HG02981 (cell line): ENCODE results near the gene NAP1L4.

Source experiments
- ATAC-seq: cut with Tn5 transposase; IDR thresholded peaks from one replicate; pipeline ENCODE4 v1.9.1; 2021; ENCODE audit warnings: mild to moderate bottlenecking, moderate library complexity; ENCODE audit not compliant: unreplicated experiment

Gene NAP1L4

DNA sequence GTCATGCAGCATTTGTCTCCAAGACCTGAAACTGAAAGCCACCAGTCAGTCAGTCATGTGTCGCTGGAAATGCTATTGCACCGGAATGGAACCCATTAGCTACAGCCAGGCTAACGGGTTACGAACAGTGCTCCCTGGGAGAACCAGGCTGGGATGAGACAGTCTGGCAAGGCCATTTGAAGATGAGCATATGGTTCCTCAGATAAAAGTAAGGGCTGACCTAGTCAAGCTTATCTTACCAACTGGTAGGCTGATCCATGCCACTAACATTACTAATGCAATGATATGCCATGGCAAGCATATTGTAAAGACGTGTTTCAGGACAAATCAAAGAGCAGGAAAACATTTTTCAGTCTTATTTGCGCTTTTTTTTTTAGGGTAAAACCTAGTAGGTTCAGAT lies 28.4 kb downstream of the NAP1L4 start:
- no peak for ATAC-seq

DNA sequence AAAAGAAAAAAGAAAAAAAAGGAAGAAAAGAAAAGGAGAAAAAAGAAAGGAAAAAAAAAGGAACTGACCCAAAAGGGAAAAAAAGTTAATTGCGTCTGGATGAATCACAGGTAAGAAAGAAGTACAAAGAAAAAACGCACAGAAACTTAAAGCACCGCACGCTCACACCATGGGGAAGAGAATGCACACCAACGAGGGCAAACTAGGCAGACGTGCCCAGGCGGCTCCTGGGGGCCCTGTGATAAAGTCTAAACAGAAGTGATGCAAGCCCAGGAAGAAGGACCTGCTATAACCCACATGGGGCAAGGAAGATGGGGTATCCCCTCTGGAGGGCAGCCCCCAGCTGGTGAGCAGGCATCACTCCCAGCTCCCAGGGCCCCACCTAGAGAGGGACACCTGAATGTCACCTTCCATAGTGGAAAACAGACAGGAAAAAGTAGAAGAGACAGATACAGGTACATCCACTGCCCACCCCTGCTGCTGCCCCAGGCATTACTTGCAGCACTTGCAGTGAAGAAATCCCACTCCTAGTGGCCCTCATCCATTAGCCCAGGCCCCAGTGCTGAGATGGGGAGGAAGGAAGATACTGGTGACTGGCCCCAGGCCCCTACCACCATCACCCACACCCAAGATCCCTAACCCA lies 28.9 kb downstream of the NAP1L4 start:
- ATAC-seq, result no peak

DNA sequence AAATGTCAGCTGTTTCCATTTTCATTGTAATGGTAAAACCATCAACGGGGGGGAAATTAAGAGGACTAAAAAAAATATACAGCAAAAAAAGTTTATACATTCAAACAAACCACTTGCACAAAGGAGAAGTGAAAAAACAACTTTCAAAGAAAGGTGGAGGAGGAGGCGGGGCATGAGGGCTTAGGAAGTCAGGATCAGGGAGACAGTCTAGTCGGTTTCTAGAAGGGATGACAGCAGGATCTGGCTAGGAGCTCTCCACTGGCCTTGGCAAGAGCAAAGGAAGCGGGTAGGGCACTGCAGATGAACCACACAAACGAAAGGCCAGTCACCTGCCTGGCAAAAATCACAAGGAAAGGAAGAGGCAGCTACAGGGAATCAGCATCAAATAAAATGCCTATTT lies 31.0 kb downstream of the NAP1L4 start:
- no peak for ATAC-seq

DNA sequence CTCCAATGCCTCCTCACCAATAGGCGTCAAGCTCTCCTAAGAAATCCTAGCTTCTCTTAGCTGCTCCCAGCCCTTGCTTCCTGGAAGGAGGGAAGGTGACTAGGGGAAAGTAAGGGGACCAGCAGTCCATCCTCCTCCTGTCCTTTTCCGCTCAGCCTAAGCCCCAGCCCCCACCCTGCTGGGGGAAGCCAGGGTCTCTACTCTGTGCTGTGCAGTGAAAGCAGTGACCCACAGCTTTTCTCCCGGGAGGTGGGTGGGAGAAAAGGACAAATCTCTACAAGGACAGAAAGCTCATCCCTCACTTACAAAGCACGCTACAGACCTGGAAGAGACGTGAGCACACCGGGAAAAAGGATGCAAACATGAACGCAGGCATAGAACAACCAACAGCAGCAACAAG lies 32.0 kb downstream of the NAP1L4 start:
- no peak for ATAC-seq

DNA sequence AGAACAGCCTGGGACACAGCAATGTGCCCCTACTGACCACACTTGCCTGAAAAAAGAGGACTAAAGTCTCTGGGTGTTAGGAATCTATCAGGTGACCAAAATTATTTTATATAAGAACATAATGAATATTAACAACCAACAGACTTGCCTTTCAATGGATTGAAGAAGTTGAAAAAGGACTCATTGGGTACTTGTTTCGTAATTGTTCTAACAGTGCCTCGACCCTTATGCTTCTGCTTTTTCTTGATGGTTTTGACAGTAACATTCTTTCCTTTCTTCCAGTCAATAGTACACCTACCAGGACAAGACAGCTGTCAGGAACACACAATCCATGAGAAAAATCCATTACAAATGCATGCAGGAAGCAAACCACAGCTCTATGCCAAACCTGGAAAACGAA lies 33.9 kb downstream of the NAP1L4 start:
- ATAC-seq, result no peak

DNA sequence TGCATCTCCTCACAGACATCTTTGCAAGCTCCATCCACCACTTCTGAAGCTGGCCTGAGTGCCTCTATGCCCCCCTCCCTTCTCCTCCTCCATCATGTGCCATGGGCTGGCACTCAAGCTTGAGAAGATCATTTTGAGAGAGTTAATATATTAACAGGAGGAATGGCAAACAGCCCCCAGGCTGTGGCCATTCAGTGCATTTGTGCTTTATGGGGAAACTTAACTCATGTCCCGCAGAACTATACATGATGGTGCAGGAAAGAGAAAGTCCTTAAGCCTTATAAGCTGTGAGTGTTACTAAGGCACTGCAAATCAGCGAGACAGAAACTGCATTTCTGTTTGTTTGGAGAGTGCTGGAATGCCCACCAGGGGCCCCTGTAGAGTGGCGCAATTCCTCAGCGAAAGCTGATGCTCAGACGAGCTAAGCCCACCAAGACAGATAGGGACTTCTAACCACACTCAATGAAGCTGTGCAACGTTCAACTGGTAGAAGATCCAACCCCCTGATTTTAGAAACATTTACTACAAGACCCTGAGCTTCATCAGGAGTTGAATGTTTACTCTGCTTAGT lies 36.1 kb downstream of the NAP1L4 start:
- no peak for ATAC-seq

DNA sequence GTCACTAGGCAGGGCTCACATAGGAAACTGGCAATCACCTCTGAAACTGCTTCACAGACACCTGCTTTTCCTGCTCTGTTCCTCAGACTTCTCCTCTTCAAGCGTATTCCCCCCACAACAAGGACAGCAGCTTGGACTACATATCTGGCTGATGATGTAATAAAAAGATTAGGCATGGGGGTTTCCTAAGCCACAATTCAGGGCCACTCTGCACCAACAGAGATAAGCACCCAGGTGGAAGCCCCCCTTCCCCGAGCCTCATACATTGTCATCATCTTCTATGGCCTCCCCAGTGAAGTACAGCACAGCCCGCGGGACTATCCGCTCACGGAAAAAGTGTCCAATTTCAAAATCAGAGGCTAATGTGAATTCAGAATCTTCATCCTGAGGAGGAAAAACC lies 37.9 kb downstream of the NAP1L4 start:
- ATAC-seq, result no peak

DNA sequence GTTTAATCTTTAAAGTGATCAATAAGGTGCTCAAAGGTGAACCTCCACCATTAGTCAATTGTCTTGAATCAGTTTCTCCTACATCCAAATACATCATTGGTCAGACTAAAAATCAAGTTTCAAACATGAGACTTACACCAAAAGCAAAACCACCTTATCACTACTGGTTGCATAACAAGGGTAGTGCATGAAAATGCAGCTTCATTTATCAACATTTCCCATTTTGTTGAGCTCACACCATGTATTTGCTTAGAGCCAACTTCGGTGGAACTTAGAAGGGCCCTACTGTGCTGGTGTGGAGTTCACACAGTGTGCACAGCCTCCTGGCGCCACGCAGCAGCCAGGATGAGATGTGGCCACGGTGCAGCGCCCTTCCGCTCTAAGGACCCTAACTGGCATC lies 39.8 kb downstream of the NAP1L4 start:
- ATAC-seq, result no peak

DNA sequence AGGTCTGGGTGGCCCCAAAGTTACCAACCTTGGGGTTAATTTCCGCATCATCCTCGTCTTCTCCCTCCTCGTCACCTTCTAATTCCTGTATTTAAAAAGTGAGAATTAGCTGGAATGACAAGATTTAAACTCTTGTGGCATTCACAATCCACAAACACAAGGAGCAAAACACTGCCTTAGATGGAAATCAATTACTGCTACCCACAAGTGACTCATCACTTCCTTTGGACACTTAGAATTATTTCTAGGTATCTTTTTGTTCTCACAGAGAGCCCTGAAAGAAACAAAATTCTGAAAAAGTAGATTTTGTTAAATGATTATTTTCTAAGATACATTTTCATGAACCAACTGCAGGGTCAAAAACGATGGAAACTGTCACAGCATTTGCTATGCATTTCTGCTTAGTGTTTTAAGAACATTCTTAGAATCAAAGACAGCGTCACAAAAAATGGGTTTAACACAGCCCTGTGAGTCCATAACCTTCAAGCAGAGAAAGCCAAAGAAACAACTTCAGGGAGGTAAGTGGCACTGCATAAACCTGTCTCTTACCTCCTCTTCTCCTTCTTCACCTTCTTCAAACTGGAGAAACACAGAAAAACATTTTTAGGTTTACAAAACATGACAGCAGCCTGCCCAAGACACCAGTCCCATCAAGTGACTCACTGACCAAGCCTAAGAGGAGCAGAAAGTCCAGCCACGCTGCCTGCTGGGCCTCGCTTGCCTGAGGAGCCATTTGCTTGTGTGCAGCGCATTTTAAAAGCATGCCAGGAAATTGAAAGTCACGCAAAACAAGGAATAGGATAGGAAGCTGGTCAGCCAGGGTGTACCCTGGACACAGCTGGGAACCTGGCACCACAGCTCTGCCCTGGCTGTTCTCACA lies 40.7 kb downstream of the NAP1L4 start:
- no peak for ATAC-seq

DNA sequence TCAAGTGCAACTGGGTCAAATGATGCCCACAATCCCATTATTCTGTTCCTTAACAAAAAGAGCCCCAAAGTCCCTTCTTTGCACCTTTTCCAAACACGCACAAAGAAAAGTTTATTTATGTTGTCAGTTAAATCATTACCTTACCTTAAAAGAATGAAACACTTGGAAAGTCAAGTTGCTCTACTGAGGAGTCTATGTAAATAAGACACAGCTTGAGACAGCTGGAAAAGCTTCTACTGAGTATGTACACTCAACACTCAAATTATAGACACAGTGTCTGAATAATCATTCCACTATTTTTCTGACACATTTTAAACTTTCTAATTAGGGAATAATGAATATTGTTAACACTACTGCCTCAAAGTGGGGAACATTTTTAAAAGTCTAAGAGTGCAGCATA lies 41.3 kb downstream of the NAP1L4 start:
- no peak for ATAC-seq

DNA sequence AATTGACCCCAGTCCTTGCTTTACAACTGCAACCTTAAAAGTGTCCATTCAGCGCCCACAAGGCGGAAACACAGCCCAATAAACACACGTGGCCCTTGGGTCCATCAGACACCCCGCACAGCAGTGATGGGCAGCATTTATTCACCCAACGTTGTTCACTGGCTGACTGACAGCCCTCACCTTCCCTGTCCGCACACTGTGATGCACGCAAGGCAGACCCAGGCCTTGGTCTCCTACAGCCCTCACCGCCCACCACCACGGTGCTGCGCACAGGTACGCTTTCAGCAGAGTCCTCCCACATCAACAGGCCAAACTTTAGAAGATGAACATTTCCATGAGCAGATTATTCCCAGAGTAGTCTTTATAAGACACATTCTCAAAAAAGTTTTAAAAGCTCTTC lies 42.2 kb downstream of the NAP1L4 start:
- no peak for ATAC-seq

DNA sequence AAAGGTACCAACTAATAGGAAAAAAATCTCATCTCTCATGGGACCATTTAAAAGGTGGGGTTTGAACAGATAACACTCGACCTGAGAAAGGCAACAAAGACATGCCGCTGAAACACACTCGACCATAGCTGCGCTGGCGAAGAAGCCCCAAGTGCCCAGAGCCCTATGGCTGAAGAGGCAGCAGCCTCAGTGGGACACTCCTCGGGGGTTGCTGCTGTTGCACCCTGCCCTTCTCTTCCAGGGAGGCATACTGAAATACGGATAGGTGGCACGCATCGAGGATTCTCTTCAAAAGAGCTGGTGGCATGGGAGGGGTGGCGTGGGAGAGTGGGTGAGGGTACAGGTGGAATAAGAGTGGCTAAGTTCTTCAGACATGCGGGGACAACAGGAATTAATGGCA lies 44.4 kb downstream of the NAP1L4 start:
- ATAC-seq, result no peak

DNA sequence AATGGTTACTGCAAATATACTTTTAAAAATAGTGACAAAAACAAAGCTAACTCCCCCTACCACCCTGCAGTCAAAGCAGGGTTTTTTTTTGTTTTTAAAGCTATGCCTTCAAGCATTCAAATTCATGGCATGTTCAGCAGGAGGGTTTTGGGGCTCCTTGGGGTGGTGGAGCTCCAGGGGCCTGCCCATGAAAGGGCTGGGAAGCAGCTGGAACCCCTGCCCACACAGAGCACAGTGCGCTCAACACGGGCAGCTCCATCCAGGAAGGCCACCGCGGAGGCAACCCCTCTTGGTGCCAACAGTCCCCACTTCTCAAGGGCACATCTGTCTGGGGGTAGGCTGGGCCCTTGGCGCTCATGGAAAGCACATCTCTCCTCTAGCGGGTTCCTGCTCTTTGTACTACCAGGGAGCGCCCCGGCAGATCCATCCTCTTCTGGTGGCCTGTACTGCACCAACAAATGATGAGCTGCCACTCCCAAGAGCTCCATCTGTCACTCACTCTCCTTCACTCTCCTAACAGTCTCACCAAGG lies 46.3 kb downstream of the NAP1L4 start:
- no peak for ATAC-seq

DNA sequence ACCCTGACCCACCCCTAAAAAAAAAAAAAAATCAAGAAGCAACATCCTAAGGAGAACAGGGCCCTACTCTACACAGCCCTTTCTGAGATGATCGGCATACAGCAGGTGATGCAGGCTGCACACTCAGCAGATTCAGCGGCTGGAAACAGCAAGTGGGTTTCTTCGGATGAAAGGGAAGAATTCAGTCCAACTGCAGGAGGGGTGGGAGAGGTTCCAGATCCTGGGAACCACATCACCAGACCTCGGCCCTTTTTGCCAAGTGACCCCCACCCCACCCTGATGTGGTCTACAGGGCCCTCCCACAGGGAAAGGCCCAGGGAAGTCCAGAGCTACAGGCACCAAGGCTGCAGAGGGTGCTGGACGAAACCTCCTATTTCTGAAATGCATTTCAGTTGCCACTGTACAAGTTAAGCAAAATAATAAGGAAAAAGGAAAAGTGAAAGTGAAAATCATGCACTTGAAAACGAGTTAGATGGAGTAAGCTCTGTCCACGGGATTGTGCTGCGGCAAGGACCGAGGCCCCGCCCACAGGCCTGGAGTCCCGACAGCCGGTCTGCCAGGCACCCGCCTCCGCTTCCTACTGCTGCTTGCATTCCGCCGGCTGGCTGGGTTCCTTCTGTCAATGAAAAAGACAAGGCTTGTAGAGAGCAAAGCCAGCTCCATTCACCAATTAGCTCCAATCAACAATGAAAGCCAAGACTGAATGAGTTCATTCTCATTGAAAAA lies 46.9 kb downstream of the NAP1L4 start:
- no peak for ATAC-seq

DNA sequence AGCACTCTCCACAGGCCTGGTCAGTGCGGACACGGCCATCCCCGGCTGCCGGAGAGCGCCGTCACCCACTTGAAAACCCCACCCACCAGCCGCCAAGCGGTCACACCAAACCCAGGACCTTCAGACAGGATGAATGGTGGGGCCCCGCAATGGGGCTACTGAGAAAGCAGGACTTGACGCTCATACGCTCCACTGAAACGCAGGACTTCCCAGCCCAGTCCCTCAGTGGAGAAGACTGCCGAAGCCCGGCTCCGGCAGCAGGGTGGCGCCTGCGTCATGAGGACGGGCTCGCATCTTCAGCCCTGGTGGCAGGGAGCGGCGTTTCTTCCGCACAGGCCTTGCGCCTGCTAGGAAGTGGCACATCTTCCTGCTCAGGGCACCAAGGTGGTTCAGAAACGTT lies 47.6 kb downstream of the NAP1L4 start:
- ATAC-seq, result no peak

DNA sequence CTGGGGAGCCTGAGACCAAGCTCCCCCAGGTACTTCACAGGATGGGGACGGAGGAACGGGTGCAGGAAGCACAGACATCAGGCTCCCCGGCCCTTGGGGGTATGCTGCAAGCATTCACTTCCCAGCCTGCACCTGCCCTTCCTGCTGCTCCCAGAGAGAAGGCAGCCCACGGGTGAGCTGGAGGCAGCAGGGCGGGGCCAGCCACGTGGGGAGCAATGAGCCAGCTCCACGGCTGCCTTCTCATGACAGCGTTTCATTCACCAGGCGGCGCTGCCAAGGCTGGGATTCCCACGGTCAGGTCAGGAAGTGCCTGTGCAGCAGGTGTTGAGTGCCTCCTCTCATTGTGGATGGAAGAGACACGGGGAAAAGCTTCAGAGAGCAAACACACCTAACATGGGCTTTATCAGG lies 48.4 kb downstream of the NAP1L4 start:
- ATAC-seq, result no peak

DNA sequence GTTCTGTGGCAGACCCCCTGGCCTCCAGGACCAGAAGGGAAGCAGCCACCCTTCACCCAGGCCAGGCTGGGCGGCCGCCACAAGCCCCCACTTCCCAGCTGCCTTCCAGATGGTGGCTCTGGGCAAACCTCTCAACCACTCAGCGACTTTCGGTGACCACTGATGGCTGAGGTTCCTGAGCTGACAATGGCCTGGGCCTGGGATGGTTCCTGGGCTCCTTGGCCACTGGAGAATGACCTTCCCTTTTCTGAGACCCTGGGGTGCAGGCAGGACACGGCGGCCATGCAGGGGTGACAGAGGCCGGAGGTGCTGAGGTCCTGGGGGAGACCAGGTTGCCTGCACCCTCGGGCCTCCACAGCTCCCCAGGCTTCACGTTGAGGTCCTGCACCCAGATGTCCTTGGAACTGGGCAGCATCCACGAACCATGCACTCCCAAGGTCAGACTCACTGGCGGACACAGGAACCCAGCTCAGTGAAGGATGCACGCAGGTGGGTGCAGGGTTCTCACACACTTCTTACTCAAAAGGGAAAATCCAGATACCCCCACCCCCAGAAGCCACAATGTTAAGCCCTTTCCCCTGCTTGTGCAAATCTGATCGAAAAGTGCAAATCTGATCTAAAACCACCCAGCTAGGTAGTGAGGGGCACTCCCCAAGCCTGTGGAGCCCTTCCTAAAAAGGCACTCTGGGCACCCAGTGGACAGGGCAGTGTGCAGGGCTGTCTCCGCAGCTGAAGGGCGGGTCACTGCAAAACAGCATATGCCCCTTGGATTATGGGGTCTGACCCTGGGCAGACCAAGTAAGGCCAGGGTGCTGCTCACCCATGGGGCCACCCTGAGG lies 49.0 kb downstream of the NAP1L4 start:
- no peak for ATAC-seq

DNA sequence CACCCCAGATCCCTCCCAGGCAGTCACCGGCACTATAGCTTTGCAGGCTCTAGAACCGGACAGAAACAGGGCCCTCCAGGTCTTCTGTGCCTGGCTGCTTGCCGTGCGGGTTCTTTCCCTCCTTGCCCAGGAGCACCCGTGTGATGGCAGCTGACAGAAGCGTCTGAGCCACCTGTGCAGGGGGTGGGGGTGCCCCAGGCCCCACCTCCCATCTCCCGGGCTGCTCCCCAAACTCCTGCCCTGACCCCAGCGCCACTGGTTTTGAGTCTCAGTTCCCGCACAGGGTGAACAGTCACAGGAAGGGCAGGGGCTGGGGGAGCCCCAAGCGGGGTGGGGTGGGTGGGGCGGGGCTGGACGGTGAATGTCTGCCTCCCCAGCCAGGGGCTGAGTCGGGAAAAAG lies 49.7 kb downstream of the NAP1L4 start:
- no peak for ATAC-seq

DNA sequence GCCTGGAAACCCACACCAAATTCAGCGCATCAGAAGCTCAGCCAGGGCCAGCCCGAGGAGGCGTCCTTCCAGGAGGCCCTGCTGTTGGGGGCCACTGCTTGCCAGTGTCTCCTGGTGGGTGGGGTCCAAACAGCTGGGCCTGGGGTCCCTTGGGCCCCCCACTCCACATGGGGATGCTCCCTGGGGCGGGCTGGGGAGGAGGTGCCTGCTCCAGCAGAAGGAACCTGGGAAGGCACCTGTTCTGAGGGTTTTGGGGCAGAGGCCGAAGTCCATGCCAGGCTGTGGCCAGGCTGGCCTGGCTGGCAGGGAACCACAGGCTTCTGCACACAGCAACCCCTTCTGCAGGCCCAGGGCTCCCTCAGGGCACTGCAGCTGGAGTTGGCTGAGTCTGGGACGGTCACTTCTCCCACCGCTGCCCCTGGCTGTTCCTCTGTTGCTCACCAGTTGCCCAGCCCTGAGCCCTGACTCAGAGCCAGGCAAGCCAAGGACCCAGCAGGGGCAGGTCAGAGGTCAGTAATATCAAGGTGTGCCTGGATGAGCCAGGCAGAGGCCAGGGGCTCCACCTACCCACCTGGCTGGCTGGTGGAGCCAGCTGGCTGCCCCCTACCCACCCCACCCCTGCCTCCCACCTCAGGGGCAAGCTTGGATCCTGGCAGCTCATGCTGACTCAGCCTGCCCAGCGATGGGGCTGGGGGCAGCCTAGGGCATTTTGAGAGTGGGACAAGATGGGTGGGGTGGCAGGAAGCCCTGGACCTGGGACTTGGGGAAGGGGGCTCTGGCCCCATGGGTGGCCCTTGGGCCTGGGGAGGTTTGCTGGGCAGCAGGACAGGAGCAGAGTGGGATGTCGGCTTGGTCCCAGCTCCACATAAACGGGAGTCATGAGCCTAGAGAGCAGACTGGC lies 51.0 kb downstream of the NAP1L4 start:
- ATAC-seq, result no peak
